Subcutaneous adipose tissue (tissue), 4 donors: Measurements from ENCODE around the gene SHC1. TPM values are rescaled to one million over a fixed set of nuclear protein-coding genes. Genes with fewer than 3 reads are reported as not detected.

ENCODE experiments used
- CTCF ChIP-seq: fragments of 450-650 bp; IDR thresholded peaks from one replicate; pipeline ENCODE4 v1.5.1; 2016; ENCODE audit warnings: low read depth, mild to moderate bottlenecking, control low read depth, antibody characterized with exemption, moderate library complexity
- total RNA-seq, 4 donors: library from RNA; depleted of rRNA; stranded (reverse); fragments of >200 nt; gene quantifications; one replicate each; pipeline ENCODE4 v1.1.0, GENCODE V29; 2016

The SHC1 gene
- total RNA-seq, 4 donors from 2014 or later, result 87.1 to 171 (median 102) TPM

GRCh38 chr1:154934358-154934948 lies 36.1 kb downstream of the SHC1 start:
- no peak for TF ChIP-seq CTCF

- TF ChIP-seq CTCF, result no peak
These were observed 38.5 kb downstream of the SHC1 start for GRCh38 chr1:154931940-154932487.

GRCh38 chr1:154926201-154926600 lies 44.3 kb downstream of the SHC1 start:
- no peak for TF ChIP-seq CTCF

- no peak for TF ChIP-seq CTCF
These were observed 45.0 kb downstream of the SHC1 start for GRCh38 chr1:154925335-154926170.

- no peak for TF ChIP-seq CTCF
These were observed 46.9 kb downstream of the SHC1 start for GRCh38 chr1:154923695-154924094.

GRCh38 chr1:154913273-154913672 lies 57.3 kb downstream of the SHC1 start:
- TF ChIP-seq CTCF, result no peak

- TF ChIP-seq CTCF, result no peak
These were observed 57.8 kb downstream of the SHC1 start for GRCh38 chr1:154912755-154913154.
